GM18507 (cell line): ENCODE measurements around the gene HIC1.
A peak's percentile ranks its signal among the peaks of the same experiment; 100 is the strongest.

Experiments
- DNase-seq: peaks from one replicate; pipeline ENCODE4 v3.0.0; 2011; ENCODE audit warnings: low read depth; ENCODE audit not compliant: insufficient read length; ENCODE audit errors: extremely low spot score
- FAIRE-seq: peaks from 2 replicates; lab custom pipeline; 2011; peaks lifted over from hg19 to GRCh38; lab: Jason Lieb, UNC

The HIC1 gene

DNA sequence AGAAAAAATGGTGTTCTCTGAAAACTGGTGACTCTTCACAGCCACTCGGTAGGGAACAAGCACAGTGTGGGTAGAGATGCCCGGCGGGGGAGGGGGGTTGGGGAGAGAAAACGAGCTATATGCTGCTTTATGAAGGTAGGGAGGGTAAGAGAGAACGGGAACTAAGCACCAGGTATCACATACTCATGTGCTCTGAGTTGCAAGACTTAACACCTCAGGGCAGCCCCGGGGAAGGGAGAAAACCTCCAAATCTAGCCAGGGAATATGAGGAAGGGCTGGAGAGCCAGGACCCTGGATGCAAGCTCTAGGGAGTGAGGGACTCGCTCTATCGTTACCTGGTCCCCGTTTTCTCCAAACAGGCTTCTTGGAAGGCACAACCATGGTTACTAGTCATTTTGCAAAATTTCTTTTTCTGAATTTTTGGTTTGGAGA lies 35.3 kb downstream of the HIC1 start:
- peak; percentile 79 for FAIRE-seq
- no peak for DNase-seq

DNA sequence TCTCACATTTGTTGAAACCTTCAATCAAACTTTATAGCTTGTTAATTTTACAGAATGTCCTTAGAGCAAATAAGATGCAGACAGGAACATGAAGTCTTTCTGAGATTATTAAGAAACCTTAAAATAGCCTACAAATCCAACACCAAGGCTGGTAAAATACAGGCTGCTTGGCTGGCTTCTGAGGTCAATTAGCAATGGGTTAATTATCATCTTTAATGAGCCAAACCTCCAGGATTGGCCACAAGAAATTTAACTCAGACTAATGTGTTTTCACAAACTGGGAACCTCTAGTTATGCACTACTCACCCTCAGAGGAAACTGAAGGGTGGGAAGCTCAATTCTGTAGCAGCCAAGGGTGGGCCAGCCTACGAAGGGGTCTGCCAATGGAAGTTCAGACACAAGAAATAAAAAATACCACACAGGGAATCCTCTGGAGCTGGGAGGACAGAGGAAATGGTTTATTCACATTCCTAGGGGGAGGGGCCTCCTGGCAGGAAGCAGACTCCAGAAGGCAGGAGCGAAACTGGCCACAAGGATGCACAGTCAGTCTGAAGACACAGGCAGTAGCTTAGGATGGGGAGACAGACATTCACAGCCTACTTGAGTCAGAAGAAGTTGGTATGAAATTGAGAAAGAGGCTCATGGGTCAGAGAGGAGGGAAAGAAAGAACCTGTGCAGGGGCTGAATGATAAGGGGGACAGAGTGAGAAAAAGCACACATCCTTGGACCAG lies 36.1 kb downstream of the HIC1 start:
- FAIRE-seq (peak; percentile 74), DNase-seq (no peak)

DNA sequence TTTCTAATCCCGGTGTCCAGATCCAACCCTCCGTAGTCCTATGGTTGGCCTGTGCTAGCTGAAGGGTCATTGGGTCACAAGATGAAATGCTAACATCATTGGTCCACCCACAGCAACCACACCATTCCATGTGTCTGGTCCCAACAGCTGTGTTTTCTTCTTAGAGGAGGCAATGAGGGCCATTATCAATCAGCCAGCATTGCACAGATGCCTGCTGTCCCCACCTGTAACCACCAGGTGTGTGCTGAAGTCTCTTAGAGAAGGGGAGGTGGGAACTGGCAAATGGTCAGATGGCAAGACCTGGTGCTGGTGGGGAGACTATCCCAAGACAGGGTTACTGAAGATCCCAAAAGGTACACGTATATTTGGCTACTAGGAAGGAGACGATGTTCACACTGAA lies 37.4 kb downstream of the HIC1 start:
- DNase-seq: no peak
- no peak for FAIRE-seq

DNA sequence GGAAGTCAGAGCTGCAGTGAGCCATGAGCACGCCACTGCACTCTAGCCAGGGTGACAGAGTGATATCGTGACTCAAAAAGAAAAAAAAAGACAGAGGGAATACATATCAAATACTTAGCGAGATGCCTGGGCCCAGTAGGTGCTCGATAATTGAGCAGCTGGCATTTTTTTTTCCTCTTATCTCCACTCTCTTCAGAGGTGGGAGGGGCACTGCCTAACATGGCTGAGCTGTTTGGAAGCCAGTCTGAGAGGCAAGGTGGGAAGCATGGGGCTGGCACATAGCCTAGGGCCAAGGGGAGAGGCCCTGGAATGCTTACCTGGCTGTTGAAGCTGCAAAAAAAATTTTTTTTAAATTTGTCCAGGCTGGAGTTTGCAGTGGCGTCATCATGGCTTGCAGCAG lies 38.4 kb downstream of the HIC1 start:
- DNase-seq: no peak
- no peak for FAIRE-seq

DNA sequence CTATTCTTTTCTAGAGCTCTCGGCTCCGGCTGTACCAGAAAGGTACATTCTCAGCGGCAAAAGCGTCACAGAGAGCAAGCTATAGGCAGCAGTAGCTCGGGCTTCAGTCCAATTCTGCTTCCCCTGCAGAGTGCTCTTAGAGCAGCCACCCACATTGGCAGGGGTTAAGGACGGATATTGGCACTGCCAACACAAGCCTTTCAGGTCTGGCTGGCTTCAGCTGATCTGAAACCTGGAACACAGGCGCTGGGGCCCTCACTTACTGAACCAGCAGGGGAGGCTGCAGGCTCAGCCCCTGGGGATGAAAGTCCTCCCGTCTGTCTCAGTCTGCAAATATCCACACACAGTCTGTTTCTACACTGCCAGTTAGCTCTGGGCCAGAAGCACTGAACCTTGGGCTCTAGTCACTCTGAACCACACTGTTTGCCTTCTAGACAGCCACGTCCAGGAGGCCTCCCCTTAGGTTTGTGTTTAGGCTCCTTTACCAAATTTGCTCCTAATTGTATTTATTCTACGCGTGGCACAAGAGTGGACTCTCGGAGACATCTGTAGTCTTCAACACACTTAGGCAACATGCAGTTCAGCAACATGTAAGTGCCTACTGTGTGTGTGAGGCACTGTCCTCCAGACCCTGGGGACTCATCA lies 40.1 kb downstream of the HIC1 start:
- FAIRE-seq (no peak), DNase-seq (no peak)

DNA sequence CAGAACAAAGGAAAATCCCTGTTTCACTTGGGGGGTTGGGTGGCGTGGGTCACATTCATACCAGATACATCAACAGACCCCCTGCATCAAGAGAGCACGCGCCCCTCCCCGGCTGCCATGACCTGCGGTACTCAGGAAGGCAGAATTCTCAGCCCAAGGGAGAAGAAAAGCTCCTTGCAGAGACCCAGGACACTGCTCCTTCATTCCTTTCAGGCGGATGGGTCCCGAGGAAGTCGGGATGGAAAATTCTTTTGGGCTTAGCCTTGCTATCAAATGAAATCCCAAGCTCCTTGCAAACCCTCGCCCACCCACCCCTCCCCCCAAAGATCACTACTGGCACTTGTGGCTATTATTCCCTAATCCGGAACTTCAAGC lies 40.6 kb downstream of the HIC1 start:
- no peak for FAIRE-seq
- no peak for DNase-seq

DNA sequence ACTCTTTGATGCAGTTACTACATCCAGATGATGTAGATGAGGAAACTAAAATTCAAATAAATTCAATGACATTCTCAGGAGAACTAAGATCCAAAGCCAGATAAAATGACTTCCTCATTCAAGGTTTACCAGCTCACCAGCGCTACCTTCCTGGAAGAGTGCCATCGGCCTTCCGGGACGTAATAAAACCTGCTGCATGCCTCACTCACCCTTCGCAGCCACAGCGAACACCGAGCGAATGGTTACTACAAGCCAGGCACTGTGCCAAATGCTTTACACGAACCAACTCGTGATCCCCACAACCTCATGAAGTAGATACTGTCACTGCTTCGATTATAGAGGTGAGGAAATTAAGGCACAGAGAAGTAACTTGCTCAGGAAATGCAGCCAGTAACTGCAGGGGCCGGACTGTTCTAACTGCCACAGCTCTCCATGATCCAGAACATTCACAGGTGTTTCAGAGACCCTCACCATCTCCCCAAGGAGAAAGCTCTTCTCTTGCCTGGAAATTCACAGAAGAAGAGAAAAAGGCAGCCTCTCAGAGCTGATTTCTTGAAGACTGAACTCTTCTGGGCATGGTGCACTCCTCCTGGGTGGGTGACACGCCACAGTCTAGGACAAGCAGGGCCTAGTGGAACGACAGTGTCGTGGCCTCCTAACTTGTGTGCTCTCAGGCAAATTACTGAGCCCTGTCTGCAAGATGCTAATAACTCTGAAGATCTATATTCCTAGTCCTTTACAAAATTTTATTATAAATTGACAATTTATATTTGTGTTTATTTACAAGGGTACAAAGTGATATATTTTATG lies 46.8 kb downstream of the HIC1 start:
- no peak for DNase-seq
- no peak for FAIRE-seq

DNA sequence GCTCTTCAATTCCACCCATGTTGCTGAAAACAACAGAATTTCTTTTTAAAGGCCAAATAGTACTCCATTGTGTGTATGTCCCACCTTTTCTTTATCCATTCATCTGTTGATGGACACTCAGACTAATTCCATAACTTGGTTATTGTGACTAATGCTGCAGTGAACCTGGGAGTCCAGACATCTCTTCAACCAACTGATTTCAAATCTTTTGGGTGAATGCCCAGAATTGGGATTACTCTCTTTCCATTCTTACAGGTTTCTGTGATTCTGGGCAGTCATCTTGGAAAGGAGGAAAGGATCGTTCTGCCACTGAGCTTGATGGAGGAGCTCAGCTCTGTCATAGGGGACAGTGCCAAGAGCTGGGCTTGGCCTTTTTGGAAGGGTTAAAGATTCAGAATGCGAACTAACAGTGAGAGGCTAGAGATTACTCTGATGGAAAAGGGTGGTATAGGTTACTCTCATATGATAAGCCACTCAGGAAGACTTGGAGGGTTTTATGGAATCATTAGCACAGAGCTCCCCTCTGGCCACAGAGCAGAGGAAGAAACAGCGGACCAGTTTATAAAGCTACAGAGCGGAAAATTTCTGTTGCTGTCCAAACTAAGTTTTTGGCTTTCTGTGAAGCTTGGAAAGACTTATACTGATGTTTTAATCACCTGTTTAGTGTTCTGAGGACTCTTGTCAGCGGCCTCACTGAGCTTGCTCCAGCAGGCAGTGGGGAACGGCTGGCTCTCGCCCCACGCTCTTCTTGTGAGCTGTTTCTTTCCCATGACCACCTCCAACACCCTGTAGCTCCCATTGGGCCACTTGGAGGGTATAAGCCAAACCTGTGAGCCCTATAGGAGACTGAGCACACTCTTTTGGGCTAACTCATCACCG lies 48.3 kb downstream of the HIC1 start:
- FAIRE-seq: no peak
- no peak for DNase-seq

DNA sequence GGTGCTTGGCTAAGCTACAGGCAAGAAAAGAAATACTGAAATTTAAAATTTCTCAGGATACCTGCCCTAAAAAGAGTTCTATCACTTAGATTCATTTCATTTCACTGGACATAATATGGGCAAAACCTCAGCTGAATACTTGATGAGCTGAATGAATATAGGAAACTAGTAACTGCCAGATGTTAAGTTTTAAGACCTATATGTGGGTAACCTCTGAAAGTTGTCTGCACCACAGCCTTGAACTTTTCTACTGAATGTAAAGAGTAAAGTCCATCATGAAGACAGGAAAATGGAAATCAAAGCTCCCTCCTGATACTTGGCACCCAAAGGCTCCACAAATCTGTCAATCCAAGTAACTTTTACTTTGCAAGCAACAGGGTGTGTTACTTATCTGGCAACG lies 50.8 kb downstream of the HIC1 start:
- DNase-seq (no peak), FAIRE-seq (no peak)

DNA sequence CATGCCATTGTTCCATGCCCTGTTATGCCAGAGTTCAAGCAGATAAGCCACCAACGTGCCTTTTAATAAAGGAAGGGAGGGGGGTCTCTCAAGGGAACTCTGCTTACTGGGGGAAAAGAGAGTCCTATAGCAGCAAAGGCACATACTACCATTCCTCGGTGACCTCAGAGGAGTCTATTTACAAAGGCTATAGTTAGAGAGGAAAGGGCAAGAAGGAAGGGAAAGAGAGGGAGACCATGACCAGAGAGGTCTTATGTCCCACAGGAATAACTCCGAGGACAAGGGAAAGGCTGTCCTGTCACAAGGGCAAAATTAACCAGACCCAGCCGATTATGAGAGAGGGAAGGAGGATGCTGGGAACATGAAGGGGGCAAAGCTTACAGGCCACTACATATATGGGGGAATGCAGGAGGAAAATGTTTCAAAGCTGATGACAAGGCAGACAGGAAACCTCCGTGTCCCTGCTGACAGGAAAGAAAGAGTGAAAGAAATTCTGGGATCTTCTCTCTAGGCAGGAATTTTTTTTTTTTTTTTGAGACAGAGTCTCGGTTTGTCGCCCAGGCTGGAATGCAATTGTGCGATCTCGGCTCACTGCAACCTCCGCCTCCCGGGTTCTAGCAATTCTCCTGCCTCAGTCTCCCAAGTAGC lies 51.5 kb downstream of the HIC1 start:
- FAIRE-seq (no peak), DNase-seq (no peak)

DNA sequence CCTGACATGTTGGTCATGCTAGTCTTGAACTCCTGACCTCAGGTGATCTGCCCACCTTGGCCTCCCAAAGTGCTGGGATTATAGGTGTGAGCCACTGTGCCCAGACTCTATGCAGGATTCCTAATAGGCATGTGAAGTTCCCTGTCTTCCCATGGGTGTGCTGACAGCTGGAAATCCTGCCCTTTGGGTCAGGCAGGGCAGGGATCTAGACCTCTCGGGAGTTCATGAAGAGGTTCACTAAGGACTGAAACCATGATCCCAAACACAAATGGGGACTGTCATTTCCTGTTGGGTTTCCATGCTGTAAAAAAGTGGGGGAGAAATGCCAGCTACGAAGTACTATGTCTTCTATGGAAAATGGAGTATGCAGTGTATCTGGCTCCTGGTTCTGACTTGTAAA lies 52.1 kb downstream of the HIC1 start:
- FAIRE-seq (no peak), DNase-seq (no peak)

DNA sequence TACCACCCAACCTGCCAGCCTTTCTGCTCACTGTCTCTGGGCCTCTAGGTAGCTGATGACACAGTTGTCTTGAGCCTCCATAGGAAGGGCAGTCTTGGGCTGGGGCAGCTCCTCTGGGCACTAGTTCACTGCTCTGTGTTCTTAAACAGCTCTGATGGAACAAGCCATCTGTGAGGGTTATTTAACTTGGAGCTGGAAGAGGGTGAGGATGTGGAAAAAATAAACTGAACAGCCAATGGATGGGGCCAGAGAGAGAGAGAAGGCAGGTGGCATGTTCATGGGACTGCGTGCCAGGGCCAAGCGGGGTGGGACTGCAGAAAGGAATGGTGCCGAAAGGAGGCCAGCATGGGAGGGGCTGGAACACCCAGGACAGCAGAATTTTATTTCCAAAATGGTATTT lies 52.6 kb downstream of the HIC1 start:
- FAIRE-seq (no peak), DNase-seq (no peak)

DNA sequence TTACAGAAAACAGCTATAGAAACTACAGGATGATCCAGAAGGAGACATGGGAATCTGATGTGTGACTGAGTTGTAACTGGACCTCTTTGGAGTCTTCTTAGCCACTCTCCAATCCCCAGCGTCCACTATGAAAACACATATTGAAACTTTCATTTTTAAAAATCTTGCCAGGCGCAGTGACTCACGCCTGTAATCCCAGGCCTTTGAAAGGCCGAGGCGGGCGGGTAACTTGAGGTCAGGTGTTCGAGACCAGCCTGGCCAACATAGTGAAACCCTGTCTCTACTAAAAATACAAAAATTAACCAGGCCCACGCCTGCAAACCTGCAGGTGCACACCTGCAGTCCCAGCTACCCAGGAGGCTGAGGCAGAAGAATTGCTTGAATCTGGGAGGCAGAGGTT lies 53.3 kb downstream of the HIC1 start:
- FAIRE-seq: peak; percentile 33
- no peak for DNase-seq

DNA sequence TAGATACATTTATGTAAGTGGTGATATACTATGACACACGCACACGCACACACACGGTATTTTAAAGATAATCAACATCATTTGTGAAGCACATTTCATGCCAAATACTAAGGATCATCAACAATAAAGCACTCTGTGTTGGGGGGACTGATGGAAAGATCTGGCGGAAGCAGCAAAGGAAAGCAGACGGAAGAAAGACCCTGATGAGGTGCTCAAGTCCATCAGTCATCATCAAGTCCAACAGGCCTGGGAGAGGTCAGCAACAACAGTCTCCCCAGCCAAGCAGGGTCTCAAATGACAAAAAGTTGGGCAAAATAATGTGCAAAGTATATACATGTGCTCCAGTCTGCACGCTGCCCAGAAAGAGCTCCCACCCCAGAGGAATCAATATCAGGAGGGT lies 55.5 kb downstream of the HIC1 start:
- no peak for DNase-seq
- no peak for FAIRE-seq

DNA sequence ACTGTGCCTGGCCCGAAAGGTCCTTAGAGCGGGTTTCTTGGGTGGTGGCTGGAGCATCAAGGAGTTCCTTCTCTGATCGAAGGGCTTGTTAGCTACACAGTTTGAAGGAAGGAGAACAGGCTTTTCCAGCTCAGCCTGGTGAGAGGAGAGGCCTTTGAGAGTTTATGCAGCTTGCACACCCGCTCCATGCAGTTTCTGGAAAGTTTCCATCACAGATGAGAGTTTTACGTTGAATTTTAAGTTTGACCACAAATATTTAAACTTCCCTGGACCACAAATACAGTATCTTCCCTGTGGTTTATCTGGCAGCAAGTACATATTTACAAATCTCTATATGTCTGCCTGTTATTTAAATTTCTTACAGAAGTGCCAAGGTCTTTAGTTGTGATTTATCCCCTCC lies 56.8 kb downstream of the HIC1 start:
- DNase-seq: no peak
- no peak for FAIRE-seq
